Measurements from ENCODE around the gene DESI1.
"Not testable (repeated sequence)": the region's sequence is repeated elsewhere in the genome, so short reads cannot be mapped to it uniquely, and the experiment has no call there.

The DESI1 gene

DNA sequence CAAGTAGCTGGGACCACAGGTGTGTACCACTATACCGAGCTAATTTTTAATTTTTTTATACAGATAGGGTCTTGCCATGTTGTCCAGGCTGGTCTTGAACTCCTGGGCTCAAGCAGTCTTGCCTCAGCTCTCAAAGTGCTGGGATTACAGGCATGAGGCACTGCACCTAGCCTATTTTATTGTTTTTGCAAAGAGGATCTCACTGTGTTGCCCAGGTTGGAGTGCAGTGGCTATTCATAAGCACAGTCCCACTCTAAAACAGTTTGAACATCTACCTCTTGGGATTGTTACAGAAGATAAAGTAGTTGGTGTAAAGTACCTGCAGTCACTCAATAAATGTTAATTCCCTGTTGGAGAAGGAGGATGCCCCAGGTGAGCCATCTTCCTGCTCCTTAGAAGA is 29.4 kb upstream of the DESI1 start:
- H3K4me3 ChIP-seq (ENCODE audit: low read length): no peak overlapping the region
- no peak for DNase-seq (ENCODE audit: low read depth)
- TF ChIP-seq, protein P1, sequence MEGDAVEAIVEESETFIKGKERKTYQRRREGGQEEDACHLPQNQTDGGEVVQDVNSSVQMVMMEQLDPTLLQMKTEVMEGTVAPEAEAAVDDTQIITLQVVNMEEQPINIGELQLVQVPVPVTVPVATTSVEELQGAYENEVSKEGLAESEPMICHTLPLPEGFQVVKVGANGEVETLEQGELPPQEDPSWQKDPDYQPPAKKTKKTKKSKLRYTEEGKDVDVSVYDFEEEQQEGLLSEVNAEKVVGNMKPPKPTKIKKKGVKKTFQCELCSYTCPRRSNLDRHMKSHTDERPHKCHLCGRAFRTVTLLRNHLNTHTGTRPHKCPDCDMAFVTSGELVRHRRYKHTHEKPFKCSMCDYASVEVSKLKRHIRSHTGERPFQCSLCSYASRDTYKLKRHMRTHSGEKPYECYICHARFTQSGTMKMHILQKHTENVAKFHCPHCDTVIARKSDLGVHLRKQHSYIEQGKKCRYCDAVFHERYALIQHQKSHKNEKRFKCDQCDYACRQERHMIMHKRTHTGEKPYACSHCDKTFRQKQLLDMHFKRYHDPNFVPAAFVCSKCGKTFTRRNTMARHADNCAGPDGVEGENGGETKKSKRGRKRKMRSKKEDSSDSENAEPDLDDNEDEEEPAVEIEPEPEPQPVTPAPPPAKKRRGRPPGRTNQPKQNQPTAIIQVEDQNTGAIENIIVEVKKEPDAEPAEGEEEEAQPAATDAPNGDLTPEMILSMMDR (conservative IDR thresholded peaks at IDR 0.05; ENCODE audit: low read length): no peak

DNA sequence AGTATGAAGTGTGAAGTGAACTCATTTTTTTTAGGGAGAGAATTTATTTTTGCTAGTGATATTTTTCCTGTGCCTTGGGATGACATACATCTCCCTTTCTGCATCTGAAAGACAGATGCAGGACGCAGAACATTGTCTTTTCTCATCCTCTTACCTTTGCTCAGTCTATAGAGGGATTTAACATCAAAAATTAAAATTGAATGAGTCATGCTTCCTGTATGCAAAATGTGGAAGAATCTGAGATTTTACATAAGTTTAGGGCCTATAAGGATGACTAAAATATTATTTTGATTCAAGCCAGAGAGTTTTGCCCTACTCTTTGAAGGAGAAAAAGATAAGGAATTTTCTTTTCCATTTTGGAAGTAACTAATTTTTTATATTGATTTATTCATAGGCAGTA is 27.6 kb upstream of the DESI1 start:
- TF ChIP-seq, protein P1 (conservative IDR thresholded peaks at IDR 0.05; ENCODE audit: low read length): no peak
- H3K4me3 ChIP-seq (ENCODE audit: low read length): no peak overlapping the region
- DNase-seq (ENCODE audit: low read depth): no peak

DNA sequence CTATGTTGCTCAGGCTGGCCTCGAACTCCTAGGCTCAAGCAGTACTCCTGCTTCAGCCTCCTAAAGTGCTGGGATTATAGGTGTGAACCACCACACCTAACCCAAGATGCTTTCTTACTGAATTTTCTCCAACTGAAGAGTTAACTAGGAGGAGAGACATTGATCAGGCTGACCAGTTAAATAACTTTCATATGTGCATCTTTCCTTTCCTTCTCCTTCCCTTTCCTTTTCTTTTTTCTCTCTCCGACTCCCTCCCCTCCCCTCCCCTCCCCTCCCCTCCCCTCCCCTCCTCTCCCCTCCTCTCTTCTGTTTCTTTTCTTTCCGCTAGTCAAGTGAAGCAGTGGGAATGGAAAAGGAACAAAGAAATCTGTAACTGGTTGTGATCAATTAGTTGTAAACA is 26.9 kb upstream of the DESI1 start:
- TF ChIP-seq, protein P1 (conservative IDR thresholded peaks at IDR 0.05; ENCODE audit: low read length): no peak

DNA sequence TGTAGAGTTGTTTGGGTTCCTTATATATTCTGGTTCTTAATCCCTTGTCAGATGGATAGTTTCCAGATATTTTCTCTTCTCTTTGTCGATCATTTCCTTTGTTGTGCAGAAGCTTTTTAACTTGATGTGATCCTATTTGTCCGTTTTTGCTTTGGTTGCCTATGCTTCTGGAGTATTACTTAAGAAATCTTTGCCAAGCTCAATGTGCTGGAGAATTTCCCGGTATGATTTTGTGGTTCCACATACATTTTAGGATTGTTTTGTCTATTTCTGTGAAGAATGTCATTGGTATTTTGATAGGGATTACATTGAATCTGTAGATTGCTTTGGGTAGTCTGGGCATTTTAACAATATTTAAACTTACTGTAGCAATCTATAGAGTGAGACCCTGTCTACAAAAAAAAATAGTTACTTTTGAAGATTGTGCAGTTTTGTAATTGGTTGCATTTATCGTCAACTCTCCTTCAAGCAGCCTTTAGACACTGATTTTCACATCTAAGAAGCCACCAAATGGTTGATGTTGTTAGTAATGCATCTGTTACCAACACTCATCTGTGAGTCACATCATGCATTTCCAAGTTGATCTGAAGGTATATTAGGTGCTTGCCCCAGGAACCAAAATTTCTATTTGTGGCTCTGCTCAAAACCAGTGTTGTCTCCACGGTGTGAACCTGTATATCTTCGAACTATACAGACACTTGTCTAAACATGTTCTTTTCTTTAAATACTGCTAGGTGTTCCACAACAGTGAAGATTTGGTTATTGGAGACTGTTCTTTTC is 21.7 kb upstream of the DESI1 start:
- TF ChIP-seq, protein P1 (conservative IDR thresholded peaks at IDR 0.05; ENCODE audit: low read length): no peak
- H3K4me3 ChIP-seq (ENCODE audit: low read length): no peak overlapping the region
- peak; percentile 17 for DNase-seq (ENCODE audit: low read depth)

More for the DNA sequence above, 26.9 kb upstream of the DESI1 start:
- no peak for DNase-seq (ENCODE audit: low read depth)
- no peak overlapping the region for H3K4me3 ChIP-seq (ENCODE audit: low read length)

DNA sequence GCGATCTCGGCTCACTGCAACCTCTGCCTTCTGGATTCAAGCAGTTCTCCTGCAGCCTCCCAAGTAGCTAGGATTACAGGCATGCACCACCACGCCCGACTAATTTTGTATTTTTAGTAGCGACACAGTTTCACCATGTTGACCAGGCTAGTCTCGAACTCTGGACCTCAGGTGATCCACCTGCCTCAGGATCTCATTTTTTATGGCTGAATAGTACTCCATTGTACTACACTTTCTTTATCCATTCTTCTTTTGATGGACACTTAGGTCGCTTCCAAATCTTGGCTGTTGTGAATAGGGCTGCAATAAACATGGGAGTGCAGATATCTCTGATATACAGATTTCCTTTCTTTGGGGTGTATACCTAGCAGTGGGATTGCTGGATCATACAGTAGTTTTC is 21.0 kb upstream of the DESI1 start:
- H3K4me3 ChIP-seq (ENCODE audit: low read length): no peak overlapping the region
- DNase-seq (ENCODE audit: low read depth): no peak
- TF ChIP-seq, protein P1 (conservative IDR thresholded peaks at IDR 0.05; ENCODE audit: low read length): no peak

DNA sequence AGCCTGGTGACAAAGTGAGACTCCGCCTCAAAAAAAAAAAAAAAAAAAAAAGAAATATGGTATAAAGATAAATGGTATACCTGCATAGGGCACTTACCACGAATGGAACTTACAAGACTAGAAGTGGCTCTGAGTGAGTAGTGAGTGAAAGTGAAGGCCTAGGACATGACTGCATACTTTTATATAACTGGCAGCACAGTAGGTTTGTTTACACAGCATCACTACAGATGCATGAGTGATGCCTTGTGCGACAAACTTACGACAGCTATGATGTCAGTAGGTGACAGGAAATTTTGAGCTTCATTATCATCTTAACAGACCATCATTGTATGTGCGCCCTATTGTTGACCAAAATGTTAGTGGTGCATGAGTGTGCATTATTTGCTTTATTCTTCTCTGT is 17.9 kb upstream of the DESI1 start:
- H3K4me3 ChIP-seq (ENCODE audit: low read length): no peak overlapping the region
- no peak for DNase-seq (ENCODE audit: low read depth)
- TF ChIP-seq, protein P1 (conservative IDR thresholded peaks at IDR 0.05; ENCODE audit: low read length): no peak

DNA sequence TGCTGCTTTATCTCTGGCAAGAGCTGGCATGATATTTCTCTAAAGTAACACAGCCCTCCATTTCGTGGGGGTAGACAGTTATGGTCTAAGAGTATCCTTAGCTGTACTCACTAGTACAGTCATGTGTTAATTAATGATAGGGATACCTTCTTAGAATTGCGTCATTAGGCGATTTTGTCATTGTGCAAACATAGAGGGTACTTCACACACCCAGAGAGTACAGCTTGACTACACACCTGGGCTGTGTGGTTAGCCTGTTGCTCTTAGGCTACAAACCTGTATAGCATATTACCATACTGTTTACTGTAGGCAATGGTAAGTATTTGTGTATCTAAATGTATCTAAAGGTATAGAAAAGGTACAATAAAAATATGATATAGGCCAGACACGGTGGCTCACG is 17.3 kb upstream of the DESI1 start:
- TF ChIP-seq, protein P1 (conservative IDR thresholded peaks at IDR 0.05; ENCODE audit: low read length): no peak
- DNase-seq (ENCODE audit: low read depth): no peak

DNA sequence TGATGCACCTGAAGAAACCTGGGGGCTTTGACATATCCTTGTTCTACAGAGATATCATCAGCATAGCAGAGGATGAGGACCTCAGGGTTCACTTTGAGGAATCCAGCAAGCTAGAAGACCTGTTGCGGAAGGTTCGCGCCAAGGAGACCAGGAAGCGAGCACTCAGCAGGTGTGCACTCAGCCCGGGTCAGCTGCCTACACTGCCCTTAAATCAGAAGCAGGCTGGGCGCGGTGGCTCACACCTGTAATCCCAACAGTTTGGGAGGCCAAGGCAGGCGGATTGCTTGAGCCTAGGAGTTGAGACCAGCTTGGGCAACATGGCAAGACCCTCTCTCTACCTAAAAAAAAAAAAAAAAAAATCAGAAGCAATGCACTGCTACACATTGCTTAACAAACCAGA is 16.8 kb upstream of the DESI1 start:
- DNase-seq (ENCODE audit: low read depth); H3K4me3 ChIP-seq (ENCODE audit: low read length): not testable (repeated sequence)

More for the DNA sequence above, 17.3 kb upstream of the DESI1 start:
- no peak overlapping the region for H3K4me3 ChIP-seq (ENCODE audit: low read length)

Measured in AG10803 (cell line).